ENCODE data around the gene STK10. TPM values are rescaled to one million over a fixed set of nuclear protein-coding genes. Genes with fewer than 3 reads are reported as not detected.
A peak's percentile ranks its signal among the peaks of the same experiment; 100 is the strongest.

STK10 gene
- total RNA-seq, 2 donors from 2014 or later, result 42.9 to 92.2 TPM

GRCh38 chr5:172052450-172053236, 135.4 kb downstream of the STK10 start:
- DNase-seq (ENCODE audit: low spot score in 2 of 2) (no peak), ATAC-seq (no peak)
- peak overlapping the region in 1 of 2 donors; percentile 14 for H3K27ac Mint-ChIP-seq
- H3K9me3 Mint-ChIP-seq, result no peaks in the 10 kb centered on the region
- peaks cover 0 to 30% of the 10 kb centered on the region in 2 donors for H3K36me3 Mint-ChIP-seq

GRCh38 chr5:172051643-172052339, 136.2 kb downstream of the STK10 start:
- peaks cover 0 to 22% of the 10 kb centered on the region in 2 donors for H3K36me3 Mint-ChIP-seq
- no peak for DNase-seq (ENCODE audit: low spot score in 2 of 2)
- peak overlapping the region in 1 of 2 donors; percentile 91 for H3K27ac Mint-ChIP-seq
- H3K9me3 Mint-ChIP-seq, result no peaks in the 10 kb centered on the region
- no peak for ATAC-seq

- no peak overlapping the region for H3K27ac Mint-ChIP-seq
- ATAC-seq, result no peak
- H3K36me3 Mint-ChIP-seq, result peaks cover 0 to 15% of the 10 kb centered on the region in 2 donors
- H3K9me3 Mint-ChIP-seq, result no peaks in the 10 kb centered on the region
- DNase-seq (ENCODE audit: low spot score in 2 of 2), result no peak
Observed at GRCh38 chr5:172050080-172050479, 137.9 kb downstream of the STK10 start.

- DNase-seq (ENCODE audit: low spot score in 2 of 2) (no peak), ATAC-seq (no peak)
- Mint-ChIP-seq H3K9me3 (no peaks in the 10 kb centered on the region), H3K27ac (peak overlapping the region; percentile 42 to 56), H3K36me3 (peaks cover 0 to 16% of the 10 kb centered on the region in 2 donors)
Observed at GRCh38 chr5:172049226-172049796, 138.7 kb downstream of the STK10 start.

- no peaks in the 10 kb centered on the region for H3K9me3 Mint-ChIP-seq
- peak overlapping the region; percentile 42 to 93 for H3K27ac Mint-ChIP-seq
- DNase-seq (ENCODE audit: low spot score in 2 of 2) (no peak), ATAC-seq (no peak)
- H3K36me3 Mint-ChIP-seq, result peaks cover 0 to 22% of the 10 kb centered on the region in 2 donors
Observed at GRCh38 chr5:172048539-172049101, 139.4 kb downstream of the STK10 start.

GRCh38 chr5:172048170-172048422, 139.9 kb downstream of the STK10 start:
- ATAC-seq (no peak), DNase-seq (ENCODE audit: low spot score in 2 of 2) (no peak)
- peak overlapping the region; percentile 42 to 93 for H3K27ac Mint-ChIP-seq
- peaks cover 0 to 22% of the 10 kb centered on the region in 2 donors for H3K36me3 Mint-ChIP-seq
- H3K9me3 Mint-ChIP-seq, result no peaks in the 10 kb centered on the region

- Mint-ChIP-seq H3K27ac (peak overlapping the region; percentile 50 to 61), H3K9me3 (no peaks in the 10 kb centered on the region), H3K36me3 (peaks cover 0 to 22% of the 10 kb centered on the region in 2 donors)
- no peak for ATAC-seq
- DNase-seq (ENCODE audit: low spot score in 2 of 2), result no peak
Observed at GRCh38 chr5:172046593-172046992, 141.4 kb downstream of the STK10 start.

GRCh38 chr5:172045315-172045632, 142.8 kb downstream of the STK10 start:
- Mint-ChIP-seq H3K36me3 (peaks cover 0 to 22% of the 10 kb centered on the region in 2 donors), H3K9me3 (no peaks in the 10 kb centered on the region), H3K27ac (peak overlapping the region in 1 of 2 donors; percentile 77)
- DNase-seq (ENCODE audit: low spot score in 2 of 2) (no peak), ATAC-seq (no peak)

GRCh38 chr5:172044631-172045314, 143.3 kb downstream of the STK10 start:
- peaks cover 0 to 22% of the 10 kb centered on the region in 2 donors for H3K36me3 Mint-ChIP-seq
- DNase-seq (ENCODE audit: low spot score in 2 of 2), result no peak
- H3K9me3 Mint-ChIP-seq, result no peaks in the 10 kb centered on the region
- peak overlapping the region; percentile 42 to 84 for H3K27ac Mint-ChIP-seq
- no peak for ATAC-seq

GRCh38 chr5:172043865-172044264, 144.2 kb downstream of the STK10 start:
- peak in 1 of 2 donors; percentile 14 for ATAC-seq
- Mint-ChIP-seq H3K27ac (peak overlapping the region in 1 of 2 donors; percentile 84), H3K36me3 (peaks cover 0 to 15% of the 10 kb centered on the region in 2 donors), H3K9me3 (no peaks in the 10 kb centered on the region)
- DNase-seq (ENCODE audit: low spot score in 2 of 2), result peak in 1 of 2 donors; percentile 39

GRCh38 chr5:172042183-172042582, 145.8 kb downstream of the STK10 start:
- Mint-ChIP-seq H3K9me3 (no peaks in the 10 kb centered on the region), H3K36me3 (peaks cover 0 to 7% of the 10 kb centered on the region in 2 donors), H3K27ac (no peak overlapping the region)
- DNase-seq (ENCODE audit: low spot score in 2 of 2), result no peak
- no peak for ATAC-seq

GRCh38 chr5:172038167-172038566, 149.9 kb downstream of the STK10 start:
- ATAC-seq (no peak), DNase-seq (ENCODE audit: low spot score in 2 of 2) (no peak)
- H3K27ac Mint-ChIP-seq, result no peak overlapping the region
- H3K36me3 Mint-ChIP-seq, result no peaks in the 10 kb centered on the region
- H3K9me3 Mint-ChIP-seq, result no peaks in the 10 kb centered on the region

- peak; percentile 59 to 66 for ATAC-seq
- H3K9me3 Mint-ChIP-seq, result peaks cover 4 to 8% of the 10 kb centered on the region in 2 donors
- H3K27ac Mint-ChIP-seq, result peak overlapping the region in 1 of 2 donors; percentile 27
- peaks cover 7 to 24% of the 10 kb centered on the region in 2 donors for H3K36me3 Mint-ChIP-seq
- DNase-seq (ENCODE audit: low spot score in 2 of 2), result no peak
Observed at GRCh38 chr5:172035049-172035448, 153.0 kb downstream of the STK10 start.

- no peak for ATAC-seq
- no peak overlapping the region for H3K27ac Mint-ChIP-seq
Observed at GRCh38 chr5:172031894-172032461, 156.0 kb downstream of the STK10 start.

GRCh38 chr5:172029876-172030275, 158.1 kb downstream of the STK10 start:
- ATAC-seq (no peak), DNase-seq (ENCODE audit: low spot score in 2 of 2) (no peak)
- Mint-ChIP-seq H3K27ac (no peak overlapping the region), H3K9me3 (peaks cover 4 to 8% of the 10 kb centered on the region in 2 donors), H3K36me3 (peaks cover 7 to 24% of the 10 kb centered on the region in 2 donors)

More at GRCh38 chr5:172031894-172032461, 156.0 kb downstream of the STK10 start:
- Mint-ChIP-seq H3K9me3 (peaks cover 4 to 8% of the 10 kb centered on the region in 2 donors), H3K36me3 (peaks cover 7 to 24% of the 10 kb centered on the region in 2 donors)
- no peak for DNase-seq (ENCODE audit: low spot score in 2 of 2)

GRCh38 chr5:172028167-172028566, 159.9 kb downstream of the STK10 start:
- peaks cover 4 to 8% of the 10 kb centered on the region in 2 donors for H3K9me3 Mint-ChIP-seq
- no peak for ATAC-seq
- no peak overlapping the region for H3K27ac Mint-ChIP-seq
- DNase-seq (ENCODE audit: low spot score in 2 of 2), result no peak
- peaks cover 7 to 24% of the 10 kb centered on the region in 2 donors for H3K36me3 Mint-ChIP-seq

Data from activated naive CD4-positive, alpha-beta T cell treated with anti-CD3 and anti-CD28 coated beads, Interleukin-2, amount 50 U/mL, for 72 hours (primary cell).